ENCODE measurements around the gene CAT.
"Not testable (repeated sequence)": the region's sequence is repeated elsewhere in the genome, so short reads cannot be mapped to it uniquely, and the experiment has no call there.

The CAT gene

GRCh38 chr11:34438529-34439507, at the start of gene CAT:
CAT (plus strand) TSS chr11:34438934; CDS start chr11:34439014, 80 bp downstream.
- peak; percentile 87 for DNase-seq

- no peak for DNase-seq
Measured at GRCh38 chr11:34394771-34395300, 43.9 kb upstream of the CAT start.

- DNase-seq: no peak
Measured at GRCh38 chr11:34395916-34396550, 42.7 kb upstream of the CAT start.

- no peak for DNase-seq
Measured at GRCh38 chr11:34397120-34397519, 41.6 kb upstream of the CAT start.

GRCh38 chr11:34397811-34398210, 40.9 kb upstream of the CAT start:
- DNase-seq: no peak

- DNase-seq: no peak
Measured at GRCh38 chr11:34403431-34403830, 35.3 kb upstream of the CAT start.

DNA sequence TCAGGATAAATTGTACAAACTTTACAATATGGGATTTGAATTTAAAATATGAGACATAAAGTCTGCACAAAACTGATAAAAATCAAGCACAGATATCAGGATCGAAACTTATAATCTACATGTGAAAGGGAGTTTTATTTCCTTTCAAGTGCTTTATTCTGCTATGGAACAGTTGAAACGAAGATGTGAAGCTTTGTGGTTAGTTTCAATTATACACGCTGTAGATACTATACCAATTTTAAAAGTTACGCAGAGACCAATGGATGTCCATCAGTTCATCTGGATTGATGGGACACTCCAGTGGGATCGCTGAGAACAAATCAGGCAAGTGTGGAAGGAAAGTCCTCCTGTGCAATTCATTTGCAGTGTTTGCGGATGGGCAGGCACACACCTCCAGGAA, 34.5 kb upstream of the CAT start:
- DNase-seq: no peak

- no peak for DNase-seq
Measured at GRCh38 chr11:34405079-34405858, 33.5 kb upstream of the CAT start.

- DNase-seq: no peak
Measured at GRCh38 chr11:34406413-34406812, 32.3 kb upstream of the CAT start.

GRCh38 chr11:34407121-34407813, 31.5 kb upstream of the CAT start:
- no peak for DNase-seq

GRCh38 chr11:34408580-34409172, 30.1 kb upstream of the CAT start:
- no peak for DNase-seq

GRCh38 chr11:34411111-34411510, 27.6 kb upstream of the CAT start:
- DNase-seq: no peak

DNA sequence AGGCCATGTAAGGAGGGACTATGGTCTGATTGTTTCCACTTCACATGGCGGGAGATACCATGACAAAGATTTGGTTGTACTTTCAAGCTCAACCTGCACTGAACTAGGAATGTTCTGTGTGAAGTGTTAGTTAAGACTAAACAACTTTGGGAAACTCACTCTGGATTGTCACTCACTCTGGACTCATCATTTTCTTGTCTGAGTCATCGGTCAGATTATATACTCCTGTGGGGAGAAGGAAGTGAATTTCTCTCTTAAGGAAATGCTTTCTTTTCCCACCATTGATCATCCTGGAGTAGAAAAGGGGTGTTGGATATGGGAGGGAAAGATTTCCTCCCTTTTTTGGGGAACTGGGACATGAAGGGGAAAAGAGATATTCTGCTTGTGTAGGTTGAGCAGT, 26.9 kb upstream of the CAT start:
- DNase-seq: no peak

- no peak for DNase-seq
Measured at GRCh38 chr11:34413263-34413662, 25.5 kb upstream of the CAT start.

- DNase-seq: no peak
Measured at GRCh38 chr11:34415538-34415937, 23.2 kb upstream of the CAT start.

DNA sequence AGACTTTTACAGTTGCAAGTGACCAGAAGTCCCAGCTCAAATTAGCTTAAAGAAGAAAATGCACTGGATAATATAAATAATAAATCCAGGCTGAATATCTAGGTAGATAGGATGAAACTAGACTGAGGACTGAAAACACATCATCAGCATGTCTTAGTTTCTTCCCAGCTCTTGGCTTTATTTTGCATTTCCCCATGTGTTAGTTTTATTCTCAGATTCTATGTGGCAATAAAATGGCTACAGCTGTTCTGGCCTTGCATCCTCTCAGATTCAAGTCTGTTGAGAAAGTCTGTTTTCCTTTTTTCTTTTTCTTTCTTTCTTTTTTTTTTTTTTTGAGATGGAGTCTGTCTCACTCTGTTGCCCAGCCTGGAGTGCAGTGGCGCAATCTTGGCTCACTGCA, 22.6 kb upstream of the CAT start:
- DNase-seq: no peak

DNA sequence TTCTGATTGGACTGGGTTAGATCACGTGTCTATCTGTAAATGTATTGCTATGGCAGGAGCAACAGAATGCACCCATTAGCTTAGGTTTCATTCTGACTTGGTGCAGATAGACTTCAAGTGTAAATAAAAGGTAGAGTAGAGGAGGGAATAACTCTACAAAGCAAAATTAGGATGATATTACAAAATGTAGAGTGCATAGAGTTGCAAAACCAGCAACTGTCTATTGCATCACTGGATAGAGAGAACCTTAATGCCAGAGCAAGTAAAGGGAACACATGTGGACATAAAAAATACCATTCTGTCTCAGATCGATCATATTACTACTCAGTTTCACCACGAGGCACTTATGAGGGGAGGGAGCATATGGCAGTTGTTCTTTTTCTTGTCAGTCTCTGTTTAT, 22.0 kb upstream of the CAT start:
- no peak for DNase-seq

DNA sequence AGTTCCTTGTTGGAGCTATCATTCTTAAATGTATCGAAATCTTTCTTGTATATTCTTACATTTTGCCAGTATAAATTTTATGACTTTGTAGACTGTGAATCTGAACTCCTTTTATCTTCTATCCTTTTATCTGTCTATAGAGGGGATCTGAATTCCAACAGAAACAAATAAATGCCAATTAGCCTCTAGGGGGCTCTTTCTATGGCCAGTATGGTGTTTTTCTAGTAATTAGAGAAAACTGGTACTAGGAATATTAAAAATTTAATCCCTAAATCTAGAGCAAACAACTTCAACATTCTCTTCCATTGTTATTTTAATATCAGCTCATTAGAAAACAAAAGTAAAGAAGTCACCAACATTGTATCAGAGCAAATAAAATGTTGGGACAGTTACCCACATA, 21.5 kb upstream of the CAT start:
- DNase-seq: no peak

DNA sequence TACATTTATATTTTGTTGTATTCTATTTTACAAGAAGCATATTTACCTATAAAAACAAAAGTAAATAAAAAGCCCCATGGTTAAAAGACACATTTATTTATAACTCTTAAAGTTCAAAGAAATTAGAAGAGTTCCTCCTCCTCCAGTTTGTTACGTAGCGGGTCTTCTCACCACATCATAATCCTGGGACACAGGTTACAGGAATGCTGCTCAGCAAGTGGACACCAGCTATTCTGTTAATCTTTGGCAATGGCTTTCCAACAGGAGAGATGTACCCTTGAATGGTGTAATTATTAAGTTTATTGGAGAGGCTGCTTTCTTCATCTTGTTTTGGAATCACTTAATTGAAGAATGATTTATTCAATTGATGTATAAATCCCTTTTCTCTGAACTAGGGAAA, 19.6 kb upstream of the CAT start:
- no peak for DNase-seq

GRCh38 chr11:34423300-34423699, 15.4 kb upstream of the CAT start:
- DNase-seq: no peak

DNA sequence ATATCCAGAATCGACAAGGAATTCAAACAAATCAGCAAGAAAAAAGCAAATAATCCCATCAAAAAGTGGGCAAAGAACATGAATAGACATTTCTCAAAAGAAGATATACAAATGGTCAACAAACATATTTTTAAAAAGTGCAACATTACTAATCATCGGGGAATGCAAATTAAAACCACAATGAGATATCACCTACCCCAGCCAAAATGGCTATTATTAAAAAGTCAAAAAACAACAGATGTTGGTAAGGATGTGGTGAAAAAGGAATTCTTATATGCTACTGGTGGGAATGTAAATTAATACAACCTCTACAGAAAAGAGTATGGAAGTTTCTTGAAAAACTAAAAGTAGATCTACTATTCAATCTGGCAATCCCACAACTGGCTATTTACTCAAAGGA, 13.9 kb upstream of the CAT start:
- DNase-seq: not testable (repeated sequence)

DNA sequence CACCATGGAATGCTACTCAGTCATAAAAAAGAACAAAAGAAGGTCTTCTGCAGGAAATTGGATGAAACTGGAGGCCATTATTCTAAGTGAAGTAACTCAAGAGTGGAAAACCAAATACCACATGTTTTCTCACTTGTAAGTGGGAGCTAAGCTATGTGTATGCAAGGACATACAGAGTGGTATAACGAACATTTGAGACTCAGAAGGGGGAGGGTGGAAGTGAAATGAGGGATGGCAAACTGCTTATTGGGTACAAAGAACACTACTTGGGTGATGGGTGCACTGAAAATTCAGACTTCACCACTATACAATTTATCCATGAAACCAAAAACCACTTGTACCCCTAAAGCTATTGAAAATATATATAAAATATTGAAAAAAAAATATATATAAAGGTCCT, 13.4 kb upstream of the CAT start:
- no peak for DNase-seq

Measured in NCI-H510A (cell line).